ENCODE results near the gene ATP9B. TPM values are rescaled to one million over a fixed set of nuclear protein-coding genes. Genes with fewer than 3 reads are reported as not detected.

ATP9B gene
- total and polyA plus RNA-seq, 4 donors: 7.1 to 31.4 (median 15.5) TPM

DNA sequence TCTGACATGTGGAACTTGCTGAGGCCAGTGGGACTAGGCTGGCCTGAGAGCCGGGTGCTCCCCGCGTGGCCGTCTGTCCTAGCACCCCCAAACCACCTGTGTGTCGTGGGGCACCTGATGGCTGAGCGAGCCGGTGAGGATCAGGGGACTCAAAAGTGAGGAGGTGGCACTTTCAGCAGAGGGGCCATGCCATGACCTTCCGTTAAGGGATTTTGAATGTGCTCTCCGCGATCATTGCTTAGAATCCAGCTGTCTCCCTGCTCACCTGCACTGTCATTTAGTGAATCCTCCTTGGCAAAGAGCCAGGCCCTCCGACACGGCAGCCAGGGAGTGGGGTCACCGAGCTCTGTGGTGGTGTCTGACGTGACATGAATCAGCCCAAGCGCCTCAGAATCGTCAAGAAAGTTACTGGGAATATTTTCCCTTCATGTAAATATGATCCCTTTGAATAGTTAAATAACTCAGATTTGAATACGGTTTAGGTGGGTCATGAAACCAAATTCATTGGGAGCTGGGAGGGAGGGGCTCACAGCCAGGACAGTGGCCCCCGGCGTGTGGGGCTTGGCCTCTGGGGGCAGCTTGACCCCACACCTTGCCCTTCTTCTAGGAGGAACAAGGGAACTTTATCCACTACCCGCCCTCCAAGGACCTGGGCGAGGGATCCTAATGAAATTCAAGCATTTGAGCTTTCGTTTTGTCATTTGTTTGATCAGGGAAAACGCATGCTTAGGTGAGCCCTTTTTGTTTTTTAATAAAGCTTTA, 336.0 kb downstream of the ATP9B start:
- TF ChIP-seq HNF4A (conservative IDR thresholded peaks at IDR 0.05) (no peak), RXRA (IDR thresholded peaks at IDR 0.05) (no peak), SP1 (IDR thresholded peaks at IDR 0.05) (no peak), TAF1 (conservative IDR thresholded peaks at IDR 0.05) (no peak), MAX (IDR thresholded peaks at IDR 0.05) (no peak), ZBTB33 (IDR thresholded peaks at IDR 0.05) (no peak), CTCF (IDR thresholded peaks at IDR 0.05; ENCODE audit: low read depth, low read length, missing input control) (no peak), EGR1 (IDR thresholded peaks at IDR 0.05; ENCODE audit: low read depth in 2 of 2) (no peak), RAD21 (IDR thresholded peaks at IDR 0.05) (no peak), NR2F2 (IDR thresholded peaks at IDR 0.05) (no peak), YY1 (IDR thresholded peaks at IDR 0.05) (no peak), FOXA2 (IDR thresholded peaks at IDR 0.05) (no peak)
- DNase-seq (ENCODE audit: low spot score): no peak
- Histone ChIP-seq H3K4me1 (ENCODE audit: control insufficient read depth in 4 of 4, insufficient read depth in 4 of 4, low read length in 3 of 4) (peaks cover 0 to 4% (median 3%) of the 10 kb centered on the region in 4 donors), H3K4me3 (ENCODE audit: low read depth in 1 of 3, low read length in 3 of 3) (no peak overlapping the region), H3K27ac (ENCODE audit: low read depth in 1 of 2, low read length in 2 of 2) (peak overlapping the region; percentile 19 to 61), H3K9me3 (ENCODE audit: control insufficient read depth in 4 of 4, low read length in 3 of 4) (no peaks in the 10 kb centered on the region), H3K9ac (ENCODE audit: low read depth in 1 of 2, low read length in 2 of 2) (peak overlapping the region in 1 of 2 donors; percentile 53), H3K27me3 (ENCODE audit: control insufficient read depth in 4 of 4, insufficient read depth in 4 of 4, low read length in 3 of 4) (no peaks in the 10 kb centered on the region), H3K36me3 (ENCODE audit: control insufficient read depth in 4 of 4, insufficient read depth in 3 of 4, low read depth in 1 of 4, low read length in 3 of 4) (no peaks in the 10 kb centered on the region)
- 83% methylated on average over 23 of the region's 23 CpGs for whole genome bisulfite sequencing

DNA sequence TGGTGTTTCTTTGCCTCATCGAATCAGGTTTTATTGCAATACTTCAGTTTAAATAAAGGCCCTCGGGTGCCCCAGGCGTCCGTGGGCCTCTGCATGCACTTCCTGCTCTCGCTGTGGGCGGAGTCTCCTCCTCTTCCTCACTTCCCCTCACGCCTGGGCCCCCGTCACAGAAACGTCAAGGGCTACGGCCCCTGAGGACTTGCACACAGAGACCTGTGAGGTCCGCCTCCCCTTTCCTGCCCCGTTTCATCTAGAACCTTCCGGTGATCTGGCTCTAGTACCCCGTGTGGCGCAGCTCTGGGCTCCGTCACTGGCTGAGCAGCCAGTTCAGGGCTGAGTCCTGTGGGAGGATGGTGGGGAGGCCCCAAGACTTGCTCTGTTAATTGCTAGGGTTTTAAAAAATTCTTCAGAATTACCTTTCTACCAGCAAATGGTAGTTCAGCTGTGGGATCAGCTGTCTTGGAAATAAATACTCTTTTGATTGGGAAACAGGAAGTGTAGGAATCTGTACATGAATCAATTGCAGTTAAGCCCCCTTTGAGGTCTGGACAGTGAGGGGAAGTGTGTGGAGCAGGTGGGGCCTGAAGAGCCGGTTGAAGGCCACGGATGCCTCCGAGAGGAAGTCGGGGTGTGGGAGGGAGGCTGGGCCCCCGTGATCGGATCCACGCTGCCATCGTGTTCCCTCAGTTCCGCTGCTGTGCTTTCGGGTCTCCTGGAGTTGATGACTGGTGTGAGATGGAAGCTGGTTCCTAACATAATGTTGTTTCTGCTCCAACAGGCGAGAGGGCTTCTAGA, 336.8 kb downstream of the ATP9B start:
- H3K9ac ChIP-seq (ENCODE audit: low read depth in 1 of 2, low read length in 2 of 2): no peak overlapping the region
- no peak for DNase-seq (ENCODE audit: low spot score)
- WGBS: 75% methylated on average over 27 of the region's 27 CpGs
- H3K4me3 ChIP-seq (ENCODE audit: low read depth in 1 of 3, low read length in 3 of 3): no peak overlapping the region
- no peaks in the 10 kb centered on the region for H3K9me3 ChIP-seq (ENCODE audit: control insufficient read depth in 4 of 4, low read length in 3 of 4)
- no peaks in the 10 kb centered on the region for H3K27me3 ChIP-seq (ENCODE audit: control insufficient read depth in 4 of 4, insufficient read depth in 4 of 4, low read length in 3 of 4)
- TF ChIP-seq RXRA (IDR thresholded peaks at IDR 0.05) (no peak), CTCF (IDR thresholded peaks at IDR 0.05; ENCODE audit: low read depth, low read length, missing input control) (no peak), REST (IDR thresholded peaks at IDR 0.05) (no peak), EGR1 (IDR thresholded peaks at IDR 0.05; ENCODE audit: low read depth in 2 of 2) (no peak), FOXA2 (IDR thresholded peaks at IDR 0.05) (no peak), ATF3 (IDR thresholded peaks at IDR 0.05) (no peak), SP1 (IDR thresholded peaks at IDR 0.05) (no peak), HNF4G (IDR thresholded peaks at IDR 0.05) (no peak), NR2F2 (IDR thresholded peaks at IDR 0.05) (no peak), JUND (IDR thresholded peaks at IDR 0.05) (no peak), HNF4A (conservative IDR thresholded peaks at IDR 0.05) (no peak), TAF1 (conservative IDR thresholded peaks at IDR 0.05) (no peak), MAX (IDR thresholded peaks at IDR 0.05) (no peak), YY1 (IDR thresholded peaks at IDR 0.05) (no peak), GABPA (IDR thresholded peaks at IDR 0.05 in 1 of 2, conservative IDR thresholded peaks at IDR 0.05 in 1 of 2) (no peak)
- H3K36me3 ChIP-seq (ENCODE audit: control insufficient read depth in 4 of 4, insufficient read depth in 3 of 4, low read depth in 1 of 4, low read length in 3 of 4): no peaks in the 10 kb centered on the region
- peaks cover 0 to 4% (median 2%) of the 10 kb centered on the region in 4 donors for H3K4me1 ChIP-seq (ENCODE audit: control insufficient read depth in 4 of 4, insufficient read depth in 4 of 4, low read length in 3 of 4)
- peak overlapping the region; percentile 61 to 62 for H3K27ac ChIP-seq (ENCODE audit: low read depth in 1 of 2, low read length in 2 of 2)

All from liver (tissue), 9 donors.